Measurements from ENCODE around the gene CELF3.
"Not testable (repeated sequence)": the region's sequence is repeated elsewhere in the genome, so short reads cannot be mapped to it uniquely, and the experiment has no call there.

The CELF3 gene

GRCh38 chr1:151716771-151717631, at the start of gene CELF3:
Gene CELF3 (minus strand): TSS chr1:151716803. CDS start chr1:151716020, 783 bp downstream.
- no peak for DNase-seq (ENCODE audit: low read depth)

- no peak for DNase-seq (ENCODE audit: low read depth)
These were observed 47.4 kb upstream of the CELF3 start for GRCh38 chr1:151763990-151764389.

GRCh38 chr1:151762941-151763921, 46.6 kb upstream of the CELF3 start, which contains the start of gene MRPL9:
Gene MRPL9 (minus strand): TSS chr1:151763496. CDS start chr1:151763479, 17 bp downstream.
- peak; percentile 73 for DNase-seq (ENCODE audit: low read depth)

- no peak for DNase-seq (ENCODE audit: low read depth)
These were observed 44.2 kb upstream of the CELF3 start for GRCh38 chr1:151760597-151761385.

GRCh38 chr1:151759241-151759640, 42.6 kb upstream of the CELF3 start:
- no peak for DNase-seq (ENCODE audit: low read depth)

GRCh38 chr1:151756291-151756690, 39.7 kb upstream of the CELF3 start:
- DNase-seq (ENCODE audit: low read depth) = no peak

- no peak for DNase-seq (ENCODE audit: low read depth)
These were observed 24.9 kb upstream of the CELF3 start for GRCh38 chr1:151741516-151741915.

GRCh38 chr1:151739590-151740355, 23.2 kb upstream of the CELF3 start:
- DNase-seq (ENCODE audit: low read depth) = no peak

- no peak for DNase-seq (ENCODE audit: low read depth)
These were observed 20.9 kb upstream of the CELF3 start for GRCh38 chr1:151737479-151737878.

GRCh38 chr1:151737026-151737425, 20.4 kb upstream of the CELF3 start:
- DNase-seq (ENCODE audit: low read depth) = no peak

GRCh38 chr1:151733995-151734394, 17.4 kb upstream of the CELF3 start:
- not testable (repeated sequence) for DNase-seq (ENCODE audit: low read depth)

- DNase-seq (ENCODE audit: low read depth) = no peak
These were observed 16.5 kb upstream of the CELF3 start for GRCh38 chr1:151733126-151733525.

- no peak for DNase-seq (ENCODE audit: low read depth)
These were observed 13.3 kb upstream of the CELF3 start for GRCh38 chr1:151729966-151730291.

GRCh38 chr1:151729157-151729965, 12.8 kb upstream of the CELF3 start:
- no peak for DNase-seq (ENCODE audit: low read depth)

GRCh38 chr1:151728151-151729054, 11.8 kb upstream of the CELF3 start:
- DNase-seq (ENCODE audit: low read depth) = no peak

GRCh38 chr1:151723726-151724370, 7.2 kb upstream of the CELF3 start:
- DNase-seq (ENCODE audit: low read depth) = no peak

GRCh38 chr1:151721788-151722510, 5.3 kb upstream of the CELF3 start:
- no peak for DNase-seq (ENCODE audit: low read depth)
